Loucy (cell line): ENCODE data around the gene CNTN2.

ENCODE experiments used
- EZH2phosphoT487 ChIP-seq: fragments of 200-600 bp; IDR thresholded peaks from 2 replicates; pipeline ENCODE4 v1.6.1; 2018; ENCODE audit warnings: antibody characterized with exemption, mild to moderate bottlenecking, moderate library complexity, borderline replicate concordance
- TF ChIP-seq, protein P1 (sequence below): fragments of 200-600 bp; sonication (generic); conservative IDR thresholded peaks from 2 replicates; pipeline ENCODE4 v1.5.1; 2014; ENCODE audit warnings: mild to moderate bottlenecking, antibody characterized with exemption, low read length

DNA sequence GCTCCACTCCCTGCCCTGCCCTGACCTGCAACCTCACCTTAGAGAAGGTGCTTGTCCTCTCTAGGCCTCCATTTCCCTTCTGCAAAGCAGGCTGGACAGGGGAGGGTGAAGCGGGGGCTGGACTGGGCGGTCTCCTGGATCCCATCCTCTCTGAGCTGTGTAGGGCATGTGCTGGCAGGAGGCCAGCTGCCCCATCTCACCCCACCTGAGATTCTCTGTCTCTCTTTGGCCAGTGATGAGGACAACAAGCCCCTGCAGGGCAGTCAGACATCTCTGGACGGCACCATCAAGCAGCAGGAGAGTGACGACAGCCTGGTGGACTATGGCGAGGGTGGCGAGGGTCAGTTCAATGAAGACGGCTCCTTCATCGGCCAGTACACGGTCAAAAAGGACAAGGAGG is 26.9 kb upstream of the CNTN2 start:
- TF ChIP-seq, protein P1, sequence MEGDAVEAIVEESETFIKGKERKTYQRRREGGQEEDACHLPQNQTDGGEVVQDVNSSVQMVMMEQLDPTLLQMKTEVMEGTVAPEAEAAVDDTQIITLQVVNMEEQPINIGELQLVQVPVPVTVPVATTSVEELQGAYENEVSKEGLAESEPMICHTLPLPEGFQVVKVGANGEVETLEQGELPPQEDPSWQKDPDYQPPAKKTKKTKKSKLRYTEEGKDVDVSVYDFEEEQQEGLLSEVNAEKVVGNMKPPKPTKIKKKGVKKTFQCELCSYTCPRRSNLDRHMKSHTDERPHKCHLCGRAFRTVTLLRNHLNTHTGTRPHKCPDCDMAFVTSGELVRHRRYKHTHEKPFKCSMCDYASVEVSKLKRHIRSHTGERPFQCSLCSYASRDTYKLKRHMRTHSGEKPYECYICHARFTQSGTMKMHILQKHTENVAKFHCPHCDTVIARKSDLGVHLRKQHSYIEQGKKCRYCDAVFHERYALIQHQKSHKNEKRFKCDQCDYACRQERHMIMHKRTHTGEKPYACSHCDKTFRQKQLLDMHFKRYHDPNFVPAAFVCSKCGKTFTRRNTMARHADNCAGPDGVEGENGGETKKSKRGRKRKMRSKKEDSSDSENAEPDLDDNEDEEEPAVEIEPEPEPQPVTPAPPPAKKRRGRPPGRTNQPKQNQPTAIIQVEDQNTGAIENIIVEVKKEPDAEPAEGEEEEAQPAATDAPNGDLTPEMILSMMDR = no peak
- TF ChIP-seq EZH2phosphoT487 = no peak
